ENCODE data around the gene PIP5KL1. TPM values are rescaled to one million over a fixed set of nuclear protein-coding genes. Genes with fewer than 3 reads are reported as not detected.

Gene PIP5KL1
- total and polyA plus RNA-seq, 2 of the 8 experiments (the other 6 are each of a cell fraction or from before 2014, with no cell fraction given): 13.4 to 15.4 TPM

DNA sequence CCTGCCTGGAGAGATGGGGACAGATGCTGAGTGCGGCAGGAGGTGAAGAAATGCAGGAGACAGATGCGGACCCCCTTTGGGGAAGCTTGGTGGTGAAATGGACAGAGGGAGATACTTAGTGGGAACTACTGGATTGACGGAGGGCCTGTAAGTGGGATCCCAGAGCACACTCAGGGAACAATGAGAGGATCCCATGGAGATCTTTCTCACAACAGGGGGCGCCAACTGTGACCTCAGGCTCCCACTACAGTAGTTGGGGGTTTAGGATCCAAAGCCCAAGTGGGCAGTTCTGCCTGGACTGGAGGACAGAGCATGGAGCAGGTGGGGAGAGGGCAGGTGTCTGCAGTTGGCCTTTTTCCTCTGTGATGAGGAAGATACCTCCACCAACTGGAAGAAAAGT lies 3.7 kb upstream of the PIP5KL1 start:
- H3K4me1 ChIP-seq (replicated peaks in 1 of 4; ENCODE audit: control insufficient read depth in 3 of 4, insufficient read depth in 4 of 4, low read length in 3 of 4): peaks cover 13 to 23% (median 18%) of the 10 kb centered on the region in 4 experiments
- peaks cover 1 to 22% of the 10 kb centered on the region in 2 experiments for H4K20me1 ChIP-seq (replicated peaks in 1 of 2; ENCODE audit: control insufficient read depth in 1 of 2, insufficient read depth in 2 of 2, low read length in 2 of 2)
- no peak overlapping the region for H2AFZ ChIP-seq (ENCODE audit: low read length)
- no peak overlapping the region for H2BK5ac ChIP-seq (ENCODE audit: low read depth, low read length)
- no peak overlapping the region for H3K23ac ChIP-seq (ENCODE audit: insufficient read length)
- H2BK12ac ChIP-seq (ENCODE audit: low read depth, low read length): no peak overlapping the region
- H3K14ac ChIP-seq (ENCODE audit: insufficient read length): no peak overlapping the region
- H4K5ac ChIP-seq (ENCODE audit: insufficient read length, low read depth, low read length): no peak overlapping the region
- H4K91ac ChIP-seq (replicated peaks; ENCODE audit: insufficient read length, low read length): no peak overlapping the region
- CTCF ChIA-PET (ENCODE audit: partially characterized antibody): interaction anchor here (1.0 to 35.5 kb wide), 5 partner anchors 8 to 325 kb away, joined by 3 to 825 read pairs (median 5); no protein-coding TSS in a partner anchor
- H3K4me3 ChIP-seq (ENCODE audit: extremely low read depth in 1 of 4, insufficient read depth in 2 of 4, low read depth in 3 of 4, low read length in 4 of 4): no peak overlapping the region
- peaks cover 20% of the 10 kb centered on the region; the same call in 1 of the 2 replicates for H3K23me2 ChIP-seq (ENCODE audit: low read depth, low read length)
- no peak overlapping the region for H3K4ac ChIP-seq (replicated peaks; ENCODE audit: insufficient read length, low read depth, low read length)
- no peak overlapping the region for H2BK15ac ChIP-seq (ENCODE audit: low read length)
- 80% methylated on average over 4 of the region's 4 CpGs; no CpG with 5 or more reads in 1 of the 2 experiments for WGBS, 2 experiments (ENCODE audit: extremely low coverage in 1 of 2, insufficient coverage in 1 of 2, insufficient read length in 1 of 2, insufficient replicate concordance in 2 of 2, low coverage in 1 of 2, low lambda C conversion rate in 2 of 2, missing lambda C conversion rate in 1 of 2)
- H3K79me1 ChIP-seq (ENCODE audit: low read depth, low read length): peaks cover 10% of the 10 kb centered on the region
- no peak overlapping the region; the same call in 1 of the 2 replicates for H3K18ac ChIP-seq (ENCODE audit: extremely low read depth, low read length)
- no peak overlapping the region for H3K9ac ChIP-seq (replicated peaks in 1 of 4; ENCODE audit: extremely low read depth in 1 of 4, low read depth in 3 of 4, low read length in 3 of 4)
- no peak overlapping the region for H2BK20ac ChIP-seq (ENCODE audit: low read length)
- no peak for DNase-seq (ENCODE audit: low read depth in 1 of 2, low spot score in 2 of 2)
- peaks cover 0 to 7% (median 3%) of the 10 kb centered on the region in 4 experiments; a peak in 4 of 7 replicates for H3K27me3 ChIP-seq (replicated peaks in 1 of 4; ENCODE audit: control insufficient read depth in 3 of 4, extremely low read depth in 1 of 4, insufficient read depth in 3 of 4, low read length in 3 of 4)
- no peak overlapping the region for H3K4me2 ChIP-seq (ENCODE audit: insufficient read depth in 1 of 2, low read depth in 2 of 2, low read length in 2 of 2)
- H3K9me3 ChIP-seq (ENCODE audit: insufficient read depth in 2 of 2, low read depth in 1 of 2, low read length in 1 of 2): no peaks in the 10 kb centered on the region
- POLR2A ChIA-PET (ENCODE audit: partially characterized antibody): interaction anchor here (1.7 kb wide), 1 partner anchor 8 kb away, joined by 4 read pairs; no protein-coding TSS in a partner anchor
- no peak overlapping the region for H3K56ac ChIP-seq (replicated peaks; ENCODE audit: insufficient read length, low read depth, low read length)
- no peak overlapping the region for H3K27ac ChIP-seq (ENCODE audit: low read depth, low read length)
- no peak overlapping the region for H2BK120ac ChIP-seq (replicated peaks; ENCODE audit: low read depth, low read length)
- no peak overlapping the region; the same call in 1 of the 2 replicates for H4K8ac ChIP-seq (ENCODE audit: extremely low read depth, insufficient read depth, low read length)
- H3K79me2 ChIP-seq (ENCODE audit: control insufficient read depth in 1 of 2, insufficient read depth in 2 of 2, low read length in 2 of 2): peaks cover 0 to 15% of the 10 kb centered on the region in 2 experiments; a peak in 1 of 4 replicates
- no peak overlapping the region for H2AK5ac ChIP-seq (ENCODE audit: low read depth, low read length)
- H3K36me3 ChIP-seq (ENCODE audit: control insufficient read depth in 2 of 4, insufficient read depth in 4 of 4, low read length in 3 of 4): peaks cover 0 to 3% (median 0%) of the 10 kb centered on the region in 4 experiments; a peak in 2 of 8 replicates
- FAIRE-seq: no peak
- TF ChIP-seq GABPA (IDR thresholded peaks at IDR 0.05; ENCODE audit: borderline replicate concordance, insufficient read depth, low read length): no peak
- no peak for TF ChIP-seq SP2 (IDR thresholded peaks at IDR 0.05; ENCODE audit: low read length)
- no peak for TF ChIP-seq POLR2A (IDR thresholded peaks at IDR 0.05; ENCODE audit: control extremely low read depth in 1 of 2, low read depth in 2 of 2, low read length in 2 of 2)
- TF ChIP-seq HDAC6 (IDR thresholded peaks at IDR 0.05; ENCODE audit: low read depth, low read length): no peak
- TF ChIP-seq SUZ12 (IDR thresholded peaks at IDR 0.05; ENCODE audit: low read length): no peak
- TF ChIP-seq, protein P1, sequence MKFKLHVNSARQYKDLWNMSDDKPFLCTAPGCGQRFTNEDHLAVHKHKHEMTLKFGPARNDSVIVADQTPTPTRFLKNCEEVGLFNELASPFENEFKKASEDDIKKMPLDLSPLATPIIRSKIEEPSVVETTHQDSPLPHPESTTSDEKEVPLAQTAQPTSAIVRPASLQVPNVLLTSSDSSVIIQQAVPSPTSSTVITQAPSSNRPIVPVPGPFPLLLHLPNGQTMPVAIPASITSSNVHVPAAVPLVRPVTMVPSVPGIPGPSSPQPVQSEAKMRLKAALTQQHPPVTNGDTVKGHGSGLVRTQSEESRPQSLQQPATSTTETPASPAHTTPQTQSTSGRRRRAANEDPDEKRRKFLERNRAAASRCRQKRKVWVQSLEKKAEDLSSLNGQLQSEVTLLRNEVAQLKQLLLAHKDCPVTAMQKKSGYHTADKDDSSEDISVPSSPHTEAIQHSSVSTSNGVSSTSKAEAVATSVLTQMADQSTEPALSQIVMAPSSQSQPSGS (IDR thresholded peaks at IDR 0.05; ENCODE audit: low read length): no peak
- TF ChIP-seq, protein P2, sequence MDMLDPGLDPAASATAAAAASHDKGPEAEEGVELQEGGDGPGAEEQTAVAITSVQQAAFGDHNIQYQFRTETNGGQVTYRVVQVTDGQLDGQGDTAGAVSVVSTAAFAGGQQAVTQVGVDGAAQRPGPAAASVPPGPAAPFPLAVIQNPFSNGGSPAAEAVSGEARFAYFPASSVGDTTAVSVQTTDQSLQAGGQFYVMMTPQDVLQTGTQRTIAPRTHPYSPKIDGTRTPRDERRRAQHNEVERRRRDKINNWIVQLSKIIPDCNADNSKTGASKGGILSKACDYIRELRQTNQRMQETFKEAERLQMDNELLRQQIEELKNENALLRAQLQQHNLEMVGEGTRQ (IDR thresholded peaks at IDR 0.05; ENCODE audit: low read length): no peak
- TF ChIP-seq, protein P3, sequence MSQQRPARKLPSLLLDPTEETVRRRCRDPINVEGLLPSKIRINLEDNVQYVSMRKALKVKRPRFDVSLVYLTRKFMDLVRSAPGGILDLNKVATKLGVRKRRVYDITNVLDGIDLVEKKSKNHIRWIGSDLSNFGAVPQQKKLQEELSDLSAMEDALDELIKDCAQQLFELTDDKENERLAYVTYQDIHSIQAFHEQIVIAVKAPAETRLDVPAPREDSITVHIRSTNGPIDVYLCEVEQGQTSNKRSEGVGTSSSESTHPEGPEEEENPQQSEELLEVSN (IDR thresholded peaks at IDR 0.05): no peak
- TF ChIP-seq SIRT6 (IDR thresholded peaks at IDR 0.05; ENCODE audit: low read length): no peak
- no peak for TF ChIP-seq KDM1A (IDR thresholded peaks at IDR 0.05; ENCODE audit: borderline replicate concordance, low read length)
